ENCODE results near the gene MRPL40.

DNA sequence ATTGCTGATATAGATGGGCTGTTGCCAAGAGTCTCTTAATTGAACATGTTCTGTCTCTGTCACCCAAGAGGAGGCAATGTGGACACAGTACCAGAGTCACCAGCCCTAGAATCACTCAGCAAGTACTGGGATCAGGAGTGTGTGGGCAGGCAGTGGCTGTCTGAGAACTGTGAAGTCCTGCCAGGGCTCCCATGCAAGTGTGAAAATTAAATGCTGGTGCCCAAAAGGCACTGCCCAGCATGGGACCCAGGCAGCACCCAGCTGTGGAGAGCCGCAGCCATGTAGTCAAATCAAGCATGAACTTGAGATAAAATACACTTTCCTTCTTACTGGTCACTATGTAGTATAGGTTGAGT lies 20.7 kb upstream of the MRPL40 start:
- TF ChIP-seq, protein P1, sequence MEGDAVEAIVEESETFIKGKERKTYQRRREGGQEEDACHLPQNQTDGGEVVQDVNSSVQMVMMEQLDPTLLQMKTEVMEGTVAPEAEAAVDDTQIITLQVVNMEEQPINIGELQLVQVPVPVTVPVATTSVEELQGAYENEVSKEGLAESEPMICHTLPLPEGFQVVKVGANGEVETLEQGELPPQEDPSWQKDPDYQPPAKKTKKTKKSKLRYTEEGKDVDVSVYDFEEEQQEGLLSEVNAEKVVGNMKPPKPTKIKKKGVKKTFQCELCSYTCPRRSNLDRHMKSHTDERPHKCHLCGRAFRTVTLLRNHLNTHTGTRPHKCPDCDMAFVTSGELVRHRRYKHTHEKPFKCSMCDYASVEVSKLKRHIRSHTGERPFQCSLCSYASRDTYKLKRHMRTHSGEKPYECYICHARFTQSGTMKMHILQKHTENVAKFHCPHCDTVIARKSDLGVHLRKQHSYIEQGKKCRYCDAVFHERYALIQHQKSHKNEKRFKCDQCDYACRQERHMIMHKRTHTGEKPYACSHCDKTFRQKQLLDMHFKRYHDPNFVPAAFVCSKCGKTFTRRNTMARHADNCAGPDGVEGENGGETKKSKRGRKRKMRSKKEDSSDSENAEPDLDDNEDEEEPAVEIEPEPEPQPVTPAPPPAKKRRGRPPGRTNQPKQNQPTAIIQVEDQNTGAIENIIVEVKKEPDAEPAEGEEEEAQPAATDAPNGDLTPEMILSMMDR (IDR thresholded peaks at IDR 0.05; ENCODE audit: low read depth, low read length): no peak
- no peak for TF ChIP-seq POLR2A (IDR thresholded peaks at IDR 0.05; ENCODE audit: extremely low read depth, insufficient read length)
- TF ChIP-seq, protein P2, sequence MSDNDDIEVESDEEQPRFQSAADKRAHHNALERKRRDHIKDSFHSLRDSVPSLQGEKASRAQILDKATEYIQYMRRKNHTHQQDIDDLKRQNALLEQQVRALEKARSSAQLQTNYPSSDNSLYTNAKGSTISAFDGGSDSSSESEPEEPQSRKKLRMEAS (IDR thresholded peaks at IDR 0.05; ENCODE audit: low read depth, low read length): no peak
